ENCODE measurements around the gene SFTA2.

SFTA2 gene

DNA sequence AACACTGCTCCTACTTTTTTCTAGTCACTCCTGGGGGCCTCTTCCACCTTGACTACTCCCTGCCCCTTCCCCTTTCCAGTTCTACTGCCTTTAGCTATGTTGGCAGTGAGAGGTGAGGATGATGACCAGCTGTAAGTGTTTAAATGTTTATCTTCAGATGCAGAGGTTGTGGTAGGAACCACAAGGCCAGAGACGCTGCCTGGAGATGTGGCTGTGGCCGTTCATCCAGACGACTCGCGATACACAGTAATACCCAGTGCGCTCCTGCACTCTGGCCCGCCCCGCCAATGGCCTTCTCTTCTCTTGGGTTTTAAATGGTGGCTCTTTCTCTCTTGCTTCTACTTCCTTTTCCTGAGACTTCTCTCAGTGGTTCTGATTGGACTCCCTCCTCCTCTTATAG is 13.3 kb downstream of the SFTA2 start:
- TF ChIP-seq, protein P1, sequence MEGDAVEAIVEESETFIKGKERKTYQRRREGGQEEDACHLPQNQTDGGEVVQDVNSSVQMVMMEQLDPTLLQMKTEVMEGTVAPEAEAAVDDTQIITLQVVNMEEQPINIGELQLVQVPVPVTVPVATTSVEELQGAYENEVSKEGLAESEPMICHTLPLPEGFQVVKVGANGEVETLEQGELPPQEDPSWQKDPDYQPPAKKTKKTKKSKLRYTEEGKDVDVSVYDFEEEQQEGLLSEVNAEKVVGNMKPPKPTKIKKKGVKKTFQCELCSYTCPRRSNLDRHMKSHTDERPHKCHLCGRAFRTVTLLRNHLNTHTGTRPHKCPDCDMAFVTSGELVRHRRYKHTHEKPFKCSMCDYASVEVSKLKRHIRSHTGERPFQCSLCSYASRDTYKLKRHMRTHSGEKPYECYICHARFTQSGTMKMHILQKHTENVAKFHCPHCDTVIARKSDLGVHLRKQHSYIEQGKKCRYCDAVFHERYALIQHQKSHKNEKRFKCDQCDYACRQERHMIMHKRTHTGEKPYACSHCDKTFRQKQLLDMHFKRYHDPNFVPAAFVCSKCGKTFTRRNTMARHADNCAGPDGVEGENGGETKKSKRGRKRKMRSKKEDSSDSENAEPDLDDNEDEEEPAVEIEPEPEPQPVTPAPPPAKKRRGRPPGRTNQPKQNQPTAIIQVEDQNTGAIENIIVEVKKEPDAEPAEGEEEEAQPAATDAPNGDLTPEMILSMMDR (IDR thresholded peaks at IDR 0.05; ENCODE audit: borderline replicate concordance, insufficient read depth, low read depth, low read length) = no peak
- H3K4me3 ChIP-seq (ENCODE audit: low read depth, low read length) = no peak overlapping the region

DNA sequence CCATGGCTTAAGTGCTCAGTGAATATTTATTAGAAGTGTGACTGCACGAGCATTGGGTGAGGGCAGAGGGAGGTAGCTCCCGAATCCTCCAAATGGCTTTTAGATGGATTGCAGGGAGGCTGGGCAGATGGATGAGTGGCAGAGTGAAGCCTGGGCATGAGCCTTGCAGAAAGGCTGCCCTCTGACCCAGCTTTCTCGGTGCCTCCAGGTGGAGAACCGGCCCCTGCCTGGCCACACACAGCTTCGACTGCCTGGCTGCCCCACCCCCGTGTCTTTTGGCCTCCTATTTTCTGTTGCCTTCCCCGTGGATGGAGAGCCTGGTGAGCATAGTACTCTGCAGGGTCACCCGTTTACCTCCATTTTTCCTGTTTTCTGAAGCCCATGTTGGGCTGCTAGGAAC is 14.5 kb downstream of the SFTA2 start:
- TF ChIP-seq, protein P1 (IDR thresholded peaks at IDR 0.05; ENCODE audit: borderline replicate concordance, insufficient read depth, low read depth, low read length) = no peak

DNA sequence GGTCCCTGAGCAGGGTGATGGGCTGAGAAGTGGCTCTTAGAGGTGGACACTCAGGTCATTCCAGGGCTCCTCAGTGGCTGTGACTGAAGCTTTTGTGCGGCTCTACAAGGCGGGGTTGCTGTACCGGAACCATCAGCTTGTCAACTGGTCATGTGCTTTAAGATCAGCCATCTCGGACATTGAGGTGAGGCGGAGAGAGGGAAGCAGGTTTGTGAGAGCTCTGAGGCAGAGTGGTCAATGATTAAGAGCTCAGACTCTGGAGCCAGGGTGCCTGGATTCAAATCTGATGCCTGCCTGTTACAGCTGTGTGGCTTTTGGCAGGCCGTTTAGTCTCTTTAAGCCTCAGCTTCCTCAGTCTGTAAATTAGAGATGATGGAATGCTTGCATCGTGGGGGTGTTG is 14.9 kb downstream of the SFTA2 start:
- H3K4me3 ChIP-seq (ENCODE audit: low read depth, low read length) = no peak overlapping the region
- TF ChIP-seq, protein P1 (IDR thresholded peaks at IDR 0.05; ENCODE audit: borderline replicate concordance, insufficient read depth, low read depth, low read length) = no peak

More for the DNA sequence above, 14.5 kb downstream of the SFTA2 start:
- H3K4me3 ChIP-seq (ENCODE audit: low read depth, low read length) = no peak overlapping the region

DNA sequence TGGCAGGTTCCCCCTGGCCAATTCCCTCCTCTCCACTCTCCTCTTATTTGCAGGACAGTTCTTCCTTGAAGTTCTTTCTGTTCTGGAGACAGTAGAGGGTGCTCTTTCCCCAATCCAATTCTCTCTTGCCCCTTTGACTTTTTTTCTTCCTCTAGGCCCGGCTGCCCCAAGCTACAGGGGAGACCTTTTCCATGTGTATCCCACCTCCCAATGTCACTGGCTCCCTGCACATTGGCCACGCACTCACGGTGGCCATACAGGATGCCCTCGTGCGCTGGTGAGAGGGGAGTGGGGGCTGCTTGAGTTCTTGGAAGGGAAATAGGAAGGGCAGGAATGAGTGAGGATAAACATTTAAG is 16.4 kb downstream of the SFTA2 start:
- no peak overlapping the region for H3K4me3 ChIP-seq (ENCODE audit: low read depth, low read length)
- TF ChIP-seq, protein P1 (IDR thresholded peaks at IDR 0.05; ENCODE audit: borderline replicate concordance, insufficient read depth, low read depth, low read length) = peak; percentile 58

DNA sequence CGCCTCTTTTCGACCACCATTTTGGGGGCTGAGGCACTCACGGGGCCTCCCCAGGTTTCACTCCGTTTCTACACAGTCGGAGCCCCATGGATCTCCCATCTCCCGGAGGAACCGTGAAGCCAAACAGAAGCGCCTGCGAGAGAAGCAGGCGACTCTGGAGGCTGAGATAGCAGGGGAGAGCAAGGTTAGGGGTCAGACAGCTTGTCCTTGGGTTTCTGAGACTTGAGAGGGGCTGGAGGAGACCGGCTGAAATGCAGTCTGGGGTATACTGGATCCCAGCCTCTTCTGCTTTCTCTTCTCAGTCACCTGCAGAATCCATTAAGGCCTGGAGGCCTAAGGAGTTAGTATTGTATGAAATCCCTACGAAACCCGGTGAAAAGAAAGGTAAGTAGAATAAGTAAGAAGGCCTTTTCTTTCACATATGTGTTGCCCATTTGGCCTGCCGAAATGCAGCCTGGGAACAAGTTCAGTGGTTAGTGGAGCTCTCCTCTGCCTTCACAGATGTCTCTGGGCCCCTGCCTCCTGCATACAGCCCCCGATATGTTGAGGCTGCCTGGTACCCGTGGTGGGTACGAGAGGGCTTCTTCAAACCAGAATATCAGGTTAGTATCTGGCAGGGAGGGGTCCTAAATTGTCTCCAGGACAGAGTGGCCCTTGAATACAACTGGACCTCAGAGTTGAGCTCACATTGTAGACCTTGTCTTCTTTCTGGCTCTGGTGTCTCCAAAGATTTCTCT is 16.9 kb downstream of the SFTA2 start:
- TF ChIP-seq, protein P1 (IDR thresholded peaks at IDR 0.05; ENCODE audit: borderline replicate concordance, insufficient read depth, low read depth, low read length) = no peak
- H3K4me3 ChIP-seq (ENCODE audit: low read depth, low read length) = peak overlapping the region; percentile 49

DNA sequence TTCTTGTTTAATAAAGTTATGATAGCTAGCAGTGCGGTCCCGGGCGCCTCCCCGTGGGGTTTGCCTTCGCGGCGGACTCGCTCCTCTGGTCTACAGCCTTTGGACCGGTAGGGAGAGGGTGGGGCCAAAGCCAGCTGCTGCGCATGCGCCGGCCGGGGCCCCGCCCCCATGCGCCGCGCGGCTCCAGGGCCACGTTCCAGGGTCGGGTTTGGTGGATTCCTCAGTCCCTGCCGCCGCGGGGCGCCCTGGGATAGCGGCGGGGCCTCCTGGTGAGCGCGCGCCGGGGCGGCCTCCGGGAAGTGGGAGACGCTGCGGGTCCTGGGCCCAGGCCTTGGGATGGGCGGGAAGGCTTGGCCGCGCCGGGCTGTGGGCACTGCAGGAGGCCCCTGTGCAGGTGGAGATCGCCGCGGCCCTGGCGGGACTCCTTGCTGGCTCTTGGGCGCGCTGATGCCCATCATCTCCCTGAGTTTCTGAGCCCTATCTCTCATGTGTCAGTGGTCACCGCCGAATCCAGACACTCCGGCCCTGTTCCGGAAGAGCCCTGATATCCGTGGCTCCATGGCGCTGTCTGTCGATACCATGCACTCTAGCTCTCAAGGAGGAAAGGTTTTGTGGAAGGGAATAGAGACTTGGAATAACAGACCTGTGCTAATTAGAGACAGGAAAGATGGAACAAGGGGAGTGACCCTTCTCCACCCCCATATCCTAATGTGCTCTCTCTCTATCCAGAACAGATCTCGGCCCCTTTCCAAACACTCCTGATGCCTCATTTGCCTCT is 17.7 kb downstream of the SFTA2 start, which contains the start of gene VARS2:
TSS of gene VARS2 (plus strand) at position 163 of the 778 bp plus-strand sequence. CDS start at position 762, 599 bp downstream.
- TF ChIP-seq, protein P1 (IDR thresholded peaks at IDR 0.05; ENCODE audit: borderline replicate concordance, insufficient read depth, low read depth, low read length) = peak; percentile 30; the same call in 1 of the 2 replicates
- peak within 1 kb of the TSS; percentile 49 for H3K4me3 ChIP-seq (ENCODE audit: low read depth, low read length)
